ENCODE results near the gene LIPC.

DNA sequence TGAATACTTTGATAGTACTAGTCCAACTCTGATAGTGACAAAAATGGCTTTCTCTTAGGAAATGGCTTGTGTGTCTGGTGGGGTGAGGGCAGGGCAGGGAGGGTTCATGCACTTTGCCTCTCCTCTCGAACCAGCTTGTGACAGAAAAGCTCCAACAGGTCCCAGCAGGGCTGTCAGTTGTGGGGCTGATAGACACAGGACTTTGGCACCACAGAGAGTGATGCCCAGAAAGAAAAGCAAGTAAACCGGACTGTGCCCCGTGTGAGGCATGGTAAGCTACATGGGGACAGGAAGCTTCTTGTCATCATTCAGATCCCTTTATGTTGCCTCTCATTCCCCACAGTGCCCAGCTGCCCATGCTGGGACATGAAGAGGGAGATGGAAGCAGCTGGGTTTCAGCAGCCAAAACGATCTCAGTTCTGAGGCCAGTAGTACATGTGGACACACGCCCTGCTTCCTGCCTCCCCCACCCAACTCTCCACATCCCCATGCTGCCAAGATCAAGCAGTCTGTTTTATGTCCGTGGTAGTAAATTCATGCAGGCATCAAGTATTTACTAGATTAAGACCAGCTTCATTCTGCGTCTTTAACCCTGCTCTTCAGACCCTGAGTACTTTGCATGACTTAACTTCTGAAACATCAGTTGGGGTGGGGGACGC, 29.7 kb upstream of the LIPC start:
- TF ChIP-seq, protein P1, sequence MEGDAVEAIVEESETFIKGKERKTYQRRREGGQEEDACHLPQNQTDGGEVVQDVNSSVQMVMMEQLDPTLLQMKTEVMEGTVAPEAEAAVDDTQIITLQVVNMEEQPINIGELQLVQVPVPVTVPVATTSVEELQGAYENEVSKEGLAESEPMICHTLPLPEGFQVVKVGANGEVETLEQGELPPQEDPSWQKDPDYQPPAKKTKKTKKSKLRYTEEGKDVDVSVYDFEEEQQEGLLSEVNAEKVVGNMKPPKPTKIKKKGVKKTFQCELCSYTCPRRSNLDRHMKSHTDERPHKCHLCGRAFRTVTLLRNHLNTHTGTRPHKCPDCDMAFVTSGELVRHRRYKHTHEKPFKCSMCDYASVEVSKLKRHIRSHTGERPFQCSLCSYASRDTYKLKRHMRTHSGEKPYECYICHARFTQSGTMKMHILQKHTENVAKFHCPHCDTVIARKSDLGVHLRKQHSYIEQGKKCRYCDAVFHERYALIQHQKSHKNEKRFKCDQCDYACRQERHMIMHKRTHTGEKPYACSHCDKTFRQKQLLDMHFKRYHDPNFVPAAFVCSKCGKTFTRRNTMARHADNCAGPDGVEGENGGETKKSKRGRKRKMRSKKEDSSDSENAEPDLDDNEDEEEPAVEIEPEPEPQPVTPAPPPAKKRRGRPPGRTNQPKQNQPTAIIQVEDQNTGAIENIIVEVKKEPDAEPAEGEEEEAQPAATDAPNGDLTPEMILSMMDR (IDR thresholded peaks at IDR 0.05 in 4 of 5, conservative IDR thresholded peaks at IDR 0.05 in 1 of 5): no peak
- TF ChIP-seq POLR2A (IDR thresholded peaks at IDR 0.05): no peak
